GM12873 (cell line): Measurements from ENCODE around the gene SIGLEC14.

ENCODE experiments used
- CTCF ChIP-seq: IDR thresholded peaks from 2 replicates; pipeline ENCODE4 v1.5.1; 2012; ENCODE audit warnings: low read depth, mild to moderate bottlenecking, moderate library complexity, low read length, control low read depth; ENCODE audit not compliant: insufficient read depth; ENCODE audit errors: missing control alignments

Gene SIGLEC14

DNA sequence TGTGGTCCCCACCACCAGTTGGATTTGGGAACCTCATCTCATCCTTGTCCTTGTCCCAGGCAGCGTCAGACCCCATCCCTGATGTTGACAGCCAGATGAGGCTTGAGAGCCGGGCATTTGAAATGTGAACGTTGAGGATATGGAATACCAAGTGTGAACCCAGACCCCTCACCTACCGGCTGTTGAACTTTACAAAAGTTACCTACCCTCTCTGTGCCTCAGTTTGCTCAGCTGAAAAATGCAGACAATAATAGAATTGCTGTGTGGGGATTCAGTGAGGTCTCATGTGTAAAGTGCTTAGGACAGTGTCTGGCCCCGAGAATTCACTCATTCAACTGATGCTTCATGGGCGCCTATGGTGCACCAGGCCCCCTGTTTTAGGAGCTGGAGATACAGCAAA is 693 bp upstream of the SIGLEC14 start:
- TF ChIP-seq CTCF = no peak

GRCh38 chr19:51644636-51645271 is 1.9 kb downstream of the SIGLEC14 start:
- TF ChIP-seq CTCF = no peak

DNA sequence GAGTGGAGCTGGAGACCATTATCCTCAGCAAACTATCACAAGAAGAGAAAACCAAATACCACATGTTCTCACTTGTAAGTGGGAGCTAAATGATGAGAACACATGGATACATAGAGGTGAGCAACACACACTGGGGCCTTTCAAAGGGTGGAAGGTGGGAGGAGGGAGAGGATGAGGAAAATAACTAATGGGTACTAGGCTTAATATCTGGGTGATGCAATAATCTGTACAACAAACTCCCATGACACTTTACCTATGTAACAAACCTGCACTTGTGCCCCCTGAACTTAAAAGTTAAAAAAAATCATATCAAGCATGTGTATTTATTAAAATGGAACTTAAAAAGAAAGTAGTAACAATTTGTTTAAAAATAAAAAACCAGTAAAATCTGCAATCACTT is 5.0 kb downstream of the SIGLEC14 start:
- TF ChIP-seq CTCF = no peak

DNA sequence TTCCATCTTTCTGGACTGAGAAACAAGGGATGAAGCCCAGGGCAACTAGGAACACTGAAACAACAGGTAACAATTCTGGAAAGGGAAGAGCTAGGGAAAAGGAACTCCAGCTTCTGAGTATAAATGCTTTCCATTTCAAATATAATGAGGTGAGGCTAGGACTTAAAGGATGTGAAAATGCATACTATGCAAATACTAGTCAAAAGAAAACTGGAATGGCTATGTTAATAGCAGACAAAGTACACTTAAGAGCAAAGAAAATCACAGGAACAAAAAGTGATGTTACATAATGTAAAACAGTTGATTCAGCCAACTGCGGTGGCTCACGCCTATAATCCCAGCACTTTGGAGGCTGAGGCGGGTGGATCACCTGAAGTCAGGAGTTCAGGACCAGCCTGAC is 6.2 kb downstream of the SIGLEC14 start:
- no peak for TF ChIP-seq CTCF

DNA sequence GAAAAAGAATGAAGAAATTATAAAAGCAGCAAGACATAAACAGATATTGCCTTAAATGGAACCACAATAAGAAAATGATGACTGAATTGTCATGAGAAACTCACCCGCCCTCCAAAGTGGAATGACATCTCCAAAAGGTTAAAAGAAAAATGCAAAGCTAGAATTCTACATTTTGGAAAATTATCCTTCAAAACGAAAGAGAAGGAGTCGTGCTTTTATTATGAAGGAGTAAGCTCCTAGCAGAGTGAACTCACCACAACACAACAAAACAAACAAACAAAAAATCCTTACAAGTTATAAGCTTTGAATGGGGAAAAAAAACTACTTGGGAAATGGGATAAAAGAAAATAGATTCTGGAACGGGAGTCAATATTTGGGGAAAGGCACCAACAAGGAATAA is 6.7 kb downstream of the SIGLEC14 start:
- TF ChIP-seq CTCF = no peak

GRCh38 chr19:51637362-51637978 is 9.2 kb downstream of the SIGLEC14 start:
- TF ChIP-seq CTCF = peak; percentile 61

DNA sequence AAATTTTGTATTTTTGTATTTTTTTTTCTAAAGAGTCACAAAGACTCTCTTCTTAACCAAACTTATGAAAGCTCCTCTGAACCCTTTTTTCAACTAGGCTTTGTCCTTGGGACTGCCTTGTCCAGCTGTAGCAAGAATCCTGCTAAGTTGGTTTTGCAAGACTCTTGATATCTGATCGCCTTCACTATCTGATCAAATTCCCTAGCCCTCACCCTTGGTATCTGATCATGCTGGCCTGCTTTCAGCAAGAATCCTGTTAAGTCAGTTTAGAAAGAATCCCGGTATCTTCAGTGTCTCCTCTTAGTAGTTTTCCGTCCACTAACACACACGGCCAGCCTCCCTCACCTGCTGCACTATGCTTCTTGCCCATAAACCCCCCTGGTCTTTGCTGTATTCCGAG is 14.5 kb downstream of the SIGLEC14 start:
- no peak for TF ChIP-seq CTCF
